Naive thymus-derived CD8-positive, alpha-beta T cell (primary cell): ENCODE data around the gene ADGRG3. TPM values are rescaled to one million over a fixed set of nuclear protein-coding genes. Genes with fewer than 3 reads are reported as not detected.

Source experiments
- ATAC-seq, 2 donors: fragments of 150-1000 bp; cut with Tn5 transposase in 1 of 2; sonication (Bioruptor Pico), chemical (Tn5 transposase) in 1 of 2; 1 replicate in 1 of 2; 2 replicates in 1 of 2; pipeline ENCODE4 v1.10.0; 2021; ENCODE audit warnings: mild to moderate bottlenecking in 2 of 2, moderate library complexity in 2 of 2
- POLR2A ChIA-PET: fragments of 350-600 bp; sonication (Branson Sonifier 250); formaldehyde crosslinking; loops from one replicate; lab custom pipeline; 2021; ENCODE audit warnings: antibody characterized with exemption; lab: Charles Lee
- DNase-seq, 10 donors: peaks; one replicate each; pipeline versions ENCODE4 v3.0.0 to v3.0.0-alpha.2; 2020 to 2022
- H3K27ac Mint-ChIP-seq, 10 donors: one replicate each; pipeline ENCODE4 v1.8.0; 2020 to 2022; ENCODE audit warnings: mild to moderate bottlenecking in 10 of 10, mixed read lengths in 10 of 10, moderate library complexity in 4 of 10, inconsistent platforms in 1 of 10
- H3K27me3 Mint-ChIP-seq, 5 donors: one replicate each; pipeline ENCODE4 v1.8.0; 2021 to 2022; ENCODE audit warnings: mixed read lengths in 5 of 5
- H3K36me3 Mint-ChIP-seq, 3 donors: one replicate each; pipeline ENCODE4 v1.8.0; 2020 to 2022; ENCODE audit warnings: mixed read lengths in 3 of 3, mild to moderate bottlenecking in 2 of 3, inconsistent platforms in 1 of 3
- H3K4me1 Mint-ChIP-seq, 4 donors: one replicate each; pipeline ENCODE4 v1.8.0; 2021 to 2022; ENCODE audit warnings: mixed read lengths in 4 of 4
- H3K4me3 Mint-ChIP-seq, 10 donors: one replicate each; pipeline ENCODE4 v1.8.0; 2020 to 2022; ENCODE audit warnings: mild to moderate bottlenecking in 10 of 10, mixed read lengths in 10 of 10, moderate library complexity in 6 of 10, inconsistent platforms in 1 of 10
- H3K9me3 Mint-ChIP-seq, 9 donors: one replicate each; pipeline ENCODE4 v1.8.0; 2020 to 2022; ENCODE audit warnings: mixed read lengths in 9 of 9, mild to moderate bottlenecking in 3 of 9, inconsistent platforms in 1 of 9, moderate library complexity in 1 of 9
- polyA plus RNA-seq, 3 donors: library from polyadenylated mRNA; unstranded; fragments of 300-500 nt; fragmentation: Illumina TruSeq; gene quantifications; one replicate each; pipeline ENCODE4 v1.2.3, GENCODE V29; 2021
- total RNA-seq, 8 experiments: library from RNA in 2 of 8; stranded (reverse) in 2 of 8; gene quantifications; one replicate each; pipeline ENCODE4 v1.2.3 and lab custom pipeline; 2021 to 2026

ADGRG3 gene
- total and polyA plus RNA-seq, 5 experiments from 2014 or later: not detected

DNA sequence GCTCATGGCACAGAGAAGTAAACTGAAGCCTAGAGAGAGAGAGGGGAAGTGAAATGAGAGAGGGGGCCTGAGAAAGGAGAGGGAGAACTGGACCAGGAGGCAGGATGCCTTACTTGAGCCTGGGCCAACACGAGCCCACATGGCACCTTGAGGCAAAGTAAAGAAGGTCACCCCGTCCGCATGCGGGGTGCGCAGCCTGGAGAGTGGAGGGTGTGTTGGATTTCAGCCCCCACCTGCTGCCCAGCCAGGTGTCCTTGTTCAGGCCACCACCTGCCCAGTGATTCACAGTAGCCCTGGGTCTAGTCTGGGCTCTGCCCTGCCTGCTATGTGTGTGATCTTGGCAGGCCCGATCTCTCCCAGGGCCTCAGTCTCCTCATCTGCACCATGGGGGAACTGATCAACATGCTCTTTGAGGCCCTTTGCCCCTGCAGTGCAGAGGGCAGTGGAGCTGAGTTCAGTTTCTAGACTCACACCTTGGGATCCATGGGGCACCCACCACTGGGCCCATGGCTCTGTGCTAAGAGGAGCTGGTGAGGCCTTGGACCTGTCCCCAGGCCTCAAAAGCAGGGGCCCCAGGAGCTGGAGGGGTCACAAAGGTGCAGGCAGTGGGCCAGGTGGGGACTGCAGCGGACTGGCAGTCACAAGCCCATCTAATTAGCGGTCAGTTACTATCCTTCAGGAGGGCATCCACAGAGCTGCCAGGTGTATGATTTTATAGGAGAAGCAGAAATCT lies 16.7 kb downstream of the ADGRG3 start:
- DNase-seq (no peak), ATAC-seq (no peak)
- POLR2A ChIA-PET: no interaction called here
- no peaks in the 10 kb centered on the region for H3K27me3 Mint-ChIP-seq
- H3K9me3 Mint-ChIP-seq: no peaks in the 10 kb centered on the region
- H3K4me3 Mint-ChIP-seq: no peak overlapping the region
- peak overlapping the region in 2 of 10 donors; percentile 12 to 78 for H3K27ac Mint-ChIP-seq
- H3K36me3 Mint-ChIP-seq: no peaks in the 10 kb centered on the region
- peaks cover 8 to 18% (median 13%) of the 10 kb centered on the region in 4 donors for H3K4me1 Mint-ChIP-seq

DNA sequence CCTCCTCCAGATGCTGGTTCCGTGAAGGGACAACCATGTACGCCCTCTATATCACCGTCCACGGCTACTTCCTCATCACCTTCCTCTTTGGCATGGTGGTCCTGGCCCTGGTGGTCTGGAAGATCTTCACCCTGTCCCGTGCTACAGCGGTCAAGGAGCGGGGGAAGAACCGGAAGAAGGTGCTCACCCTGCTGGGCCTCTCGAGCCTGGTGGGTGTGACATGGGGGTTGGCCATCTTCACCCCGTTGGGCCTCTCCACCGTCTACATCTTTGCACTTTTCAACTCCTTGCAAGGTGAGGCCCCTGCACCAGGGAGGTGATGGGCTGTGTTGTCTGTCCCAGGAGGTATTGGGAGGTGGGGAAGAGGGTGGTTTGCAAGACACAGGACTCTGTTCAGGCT lies 17.5 kb downstream of the ADGRG3 start:
- no peaks in the 10 kb centered on the region for H3K27me3 Mint-ChIP-seq
- peak in 1 of 10 donors; percentile 22 for DNase-seq
- H3K36me3 Mint-ChIP-seq: no peaks in the 10 kb centered on the region
- no peaks in the 10 kb centered on the region for H3K9me3 Mint-ChIP-seq
- H3K4me3 Mint-ChIP-seq: no peak overlapping the region
- H3K27ac Mint-ChIP-seq: peak overlapping the region in 2 of 10 donors; percentile 17 to 56
- POLR2A ChIA-PET: no interaction called here
- no peak for ATAC-seq
- H3K4me1 Mint-ChIP-seq: peaks cover 10 to 25% (median 20%) of the 10 kb centered on the region in 4 donors

- Mint-ChIP-seq H3K36me3 (no peaks in the 10 kb centered on the region), H3K4me3 (no peak overlapping the region), H3K27me3 (no peaks in the 10 kb centered on the region), H3K27ac (peak overlapping the region in 4 of 10 donors; percentile 6 to 66 (median 52)), H3K9me3 (no peaks in the 10 kb centered on the region), H3K4me1 (peaks cover 10 to 29% (median 24%) of the 10 kb centered on the region in 4 donors)
- POLR2A ChIA-PET: interaction anchor here (1.0 kb wide), 1 partner anchor 85 kb away, joined by 3 read pairs; no protein-coding TSS in a partner anchor
- no peak for ATAC-seq
- no peak for DNase-seq
Observed at GRCh38 chr16:57686577-57686976, 18.5 kb downstream of the ADGRG3 start.

DNA sequence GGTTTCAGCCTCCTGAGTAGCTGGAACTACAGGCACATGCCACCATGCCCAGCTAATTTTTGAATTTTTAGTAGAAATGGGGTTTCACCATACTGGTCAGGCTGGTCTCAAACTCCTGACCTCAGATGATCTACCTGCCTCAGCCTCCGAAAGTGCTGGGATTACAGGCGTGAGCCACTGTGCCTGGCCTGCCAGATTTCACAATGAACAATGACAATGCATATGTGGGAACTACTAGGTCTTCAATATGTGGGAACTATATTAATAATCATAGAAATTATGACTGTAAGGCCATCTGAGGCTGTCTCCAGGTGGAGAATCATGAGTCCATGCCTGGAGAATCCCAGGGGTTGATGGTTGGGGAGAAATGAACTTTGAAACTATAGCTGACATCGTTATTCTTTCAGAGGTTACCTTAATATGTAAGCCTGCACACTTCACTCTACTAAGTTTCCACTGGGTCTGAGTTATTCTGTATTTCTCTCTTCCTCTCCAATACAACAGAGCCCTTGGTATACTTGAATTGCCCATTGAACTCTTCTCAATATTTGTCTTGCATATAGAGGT lies 19.3 kb downstream of the ADGRG3 start:
- H3K27me3 Mint-ChIP-seq: no peaks in the 10 kb centered on the region

DNA sequence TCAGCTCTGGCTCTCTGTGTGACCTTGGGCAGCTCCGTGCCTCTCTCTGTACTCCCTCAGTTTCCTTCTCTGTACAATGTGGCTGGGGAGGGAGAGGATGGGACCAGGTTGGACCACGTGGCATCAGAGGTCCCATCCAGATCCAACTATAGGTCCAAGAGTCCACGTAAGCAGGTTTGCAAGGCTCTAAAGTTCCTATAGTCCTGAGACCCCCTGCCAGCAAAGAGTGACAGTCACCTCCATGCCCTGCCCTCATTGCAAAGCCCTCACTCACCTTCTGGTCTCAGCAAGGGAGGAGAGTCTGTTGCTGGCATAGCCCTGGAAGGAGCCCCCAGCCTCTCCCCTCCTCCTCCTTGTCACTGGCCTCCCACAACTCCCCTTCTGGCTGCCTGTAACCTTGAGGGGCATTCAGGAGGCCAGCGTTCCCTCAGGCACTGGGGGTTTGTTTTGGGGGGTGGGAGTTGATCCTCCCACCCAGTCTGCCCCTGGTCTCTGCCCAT lies 20.4 kb downstream of the ADGRG3 start:
- Mint-ChIP-seq H3K4me1 (peaks cover 14 to 29% (median 24%) of the 10 kb centered on the region in 4 donors), H3K4me3 (peak overlapping the region in 1 of 10 donors; percentile 77), H3K36me3 (no peaks in the 10 kb centered on the region), H3K9me3 (no peaks in the 10 kb centered on the region), H3K27me3 (no peaks in the 10 kb centered on the region), H3K27ac (peak overlapping the region; percentile 82 to 98 (median 96))
- DNase-seq (no peak), ATAC-seq (no peak)
- POLR2A ChIA-PET: interaction anchor here (1.7 to 2.0 kb wide), 2 partner anchors 47 to 311 kb away, joined by 4 to 17 read pairs; partner anchors contain the start of genes KATNB1 and ZNF319

More for the DNA sequence above, 19.3 kb downstream of the ADGRG3 start:
- Mint-ChIP-seq H3K4me1 (peaks cover 14 to 29% (median 24%) of the 10 kb centered on the region in 4 donors), H3K9me3 (no peaks in the 10 kb centered on the region), H3K27ac (peak overlapping the region; percentile 46 to 98 (median 92)), H3K36me3 (no peaks in the 10 kb centered on the region), H3K4me3 (no peak overlapping the region)
- ATAC-seq (no peak), DNase-seq (no peak)
- POLR2A ChIA-PET: interaction anchor here (1.0 kb wide), 1 partner anchor 86 kb away, joined by 3 read pairs; no protein-coding TSS in a partner anchor

GRCh38 chr16:57688987-57689761 lies 21.1 kb downstream of the ADGRG3 start:
- Mint-ChIP-seq H3K27ac (peak overlapping the region; percentile 89 to 98 (median 96)), H3K4me1 (peaks cover 14 to 29% (median 26%) of the 10 kb centered on the region in 4 donors), H3K27me3 (no peaks in the 10 kb centered on the region), H3K36me3 (no peaks in the 10 kb centered on the region), H3K4me3 (peak overlapping the region; percentile 50 to 83 (median 73)), H3K9me3 (no peaks in the 10 kb centered on the region)
- POLR2A ChIA-PET: interaction anchor here (1.7 to 2.0 kb wide), 3 partner anchors 47 to 311 kb away, joined by 3 to 17 read pairs (median 4); partner anchors contain the start of genes KATNB1 and ZNF319
- peak; percentile 1 to 8 for ATAC-seq
- no peak for DNase-seq

DNA sequence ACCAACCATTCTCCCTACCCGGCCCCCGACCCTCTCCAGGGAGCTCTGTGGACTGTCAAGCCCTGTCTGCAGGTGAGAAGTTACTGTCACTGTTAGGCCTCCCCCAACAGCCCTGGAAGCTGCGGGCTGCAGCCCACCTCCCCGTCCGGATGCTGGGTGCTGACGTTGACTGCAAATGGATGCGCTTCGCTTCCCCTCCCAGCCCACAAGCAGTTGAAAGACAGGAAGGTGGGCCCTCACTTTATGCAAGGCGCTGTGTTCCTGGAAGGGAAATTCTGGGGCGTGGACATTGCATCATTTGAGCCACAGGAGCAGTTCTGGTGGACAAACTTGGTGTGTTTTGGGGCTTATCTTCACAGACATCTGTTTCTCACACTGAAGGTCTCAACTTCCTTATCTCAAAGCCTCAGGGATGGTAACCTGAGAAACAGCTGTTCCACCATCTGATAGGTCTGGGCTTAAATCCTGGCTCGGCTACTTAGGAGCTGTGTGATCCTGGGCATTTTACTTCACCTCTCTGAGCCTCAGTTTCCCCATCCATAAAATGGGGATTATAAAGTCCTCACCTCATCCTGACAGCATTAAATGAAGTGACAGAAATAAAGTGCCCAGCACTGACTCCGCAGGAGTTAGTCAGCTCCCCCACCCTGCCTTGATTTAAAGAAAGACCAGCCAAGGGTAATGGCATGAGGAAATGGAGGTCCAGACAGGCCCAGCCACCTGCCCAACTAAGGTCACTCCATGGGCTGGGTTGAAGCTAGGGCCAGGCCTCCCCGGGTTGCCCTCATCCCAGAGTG lies 21.9 kb downstream of the ADGRG3 start:
- H3K36me3 Mint-ChIP-seq: no peaks in the 10 kb centered on the region
- DNase-seq (peak; percentile 37 to 82 (median 70)), ATAC-seq (peak; percentile 95 to 96)
- H3K4me3 Mint-ChIP-seq: peak overlapping the region; percentile 50 to 83 (median 73)
- POLR2A ChIA-PET: interaction anchor here (0.5 to 2.0 kb wide), 6 partner anchors 46 to 310 kb away, joined by 3 to 17 read pairs (median 4); partner anchors contain the start of genes KATNB1 and ZNF319
- H3K9me3 Mint-ChIP-seq: no peaks in the 10 kb centered on the region
- H3K27ac Mint-ChIP-seq: peak overlapping the region; percentile 89 to 98 (median 96)
- H3K4me1 Mint-ChIP-seq: peaks cover 18 to 35% (median 32%) of the 10 kb centered on the region in 4 donors
- H3K27me3 Mint-ChIP-seq: peaks cover 0 to 1% (median 0%) of the 10 kb centered on the region in 5 donors

GRCh38 chr16:57690782-57691471 lies 22.8 kb downstream of the ADGRG3 start:
- peak overlapping the region in 2 of 10 donors; percentile 6 to 48 for H3K4me3 Mint-ChIP-seq
- ATAC-seq (no peak), DNase-seq (no peak)
- no peaks in the 10 kb centered on the region for H3K9me3 Mint-ChIP-seq
- H3K27me3 Mint-ChIP-seq: peaks cover 0 to 1% (median 0%) of the 10 kb centered on the region in 5 donors
- peaks cover 21 to 40% (median 38%) of the 10 kb centered on the region in 4 donors for H3K4me1 Mint-ChIP-seq
- H3K27ac Mint-ChIP-seq: peak overlapping the region in 8 of 10 donors; percentile 48 to 97 (median 92)
- no peaks in the 10 kb centered on the region for H3K36me3 Mint-ChIP-seq
- POLR2A ChIA-PET: interaction anchor here (0.7 to 2.0 kb wide), 5 partner anchors 37 to 307 kb away, joined by 3 to 17 read pairs (median 3); partner anchors contain the start of gene KATNB1

DNA sequence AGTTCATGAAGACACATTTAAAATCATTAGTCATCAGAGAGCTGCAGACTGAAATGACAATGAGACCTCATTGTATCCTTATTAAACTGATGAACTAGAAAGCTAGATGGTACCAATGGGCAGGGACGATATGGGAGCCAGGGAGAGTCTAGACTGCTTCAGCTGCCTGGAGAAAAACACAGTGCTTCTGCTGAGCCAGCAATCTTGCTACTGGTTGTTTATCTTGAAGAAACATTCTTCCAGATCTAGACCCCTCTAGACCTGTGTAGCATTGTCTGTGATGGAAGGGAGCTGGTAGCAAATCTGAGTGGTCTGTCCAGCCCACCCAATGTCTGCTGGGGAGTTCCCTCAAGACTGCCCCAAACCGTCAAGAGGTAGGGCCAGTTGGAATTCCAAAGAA lies 24.5 kb downstream of the ADGRG3 start:
- H3K36me3 Mint-ChIP-seq: no peaks in the 10 kb centered on the region
- H3K27ac Mint-ChIP-seq: peak overlapping the region in 3 of 10 donors; percentile 25 to 50 (median 41)
- POLR2A ChIA-PET: no interaction called here
- H3K27me3 Mint-ChIP-seq: peaks cover 0 to 1% (median 0%) of the 10 kb centered on the region in 5 donors
- peaks cover 21 to 40% (median 38%) of the 10 kb centered on the region in 4 donors for H3K4me1 Mint-ChIP-seq
- no peak for ATAC-seq
- H3K4me3 Mint-ChIP-seq: no peak overlapping the region
- DNase-seq: no peak
- H3K9me3 Mint-ChIP-seq: no peaks in the 10 kb centered on the region

DNA sequence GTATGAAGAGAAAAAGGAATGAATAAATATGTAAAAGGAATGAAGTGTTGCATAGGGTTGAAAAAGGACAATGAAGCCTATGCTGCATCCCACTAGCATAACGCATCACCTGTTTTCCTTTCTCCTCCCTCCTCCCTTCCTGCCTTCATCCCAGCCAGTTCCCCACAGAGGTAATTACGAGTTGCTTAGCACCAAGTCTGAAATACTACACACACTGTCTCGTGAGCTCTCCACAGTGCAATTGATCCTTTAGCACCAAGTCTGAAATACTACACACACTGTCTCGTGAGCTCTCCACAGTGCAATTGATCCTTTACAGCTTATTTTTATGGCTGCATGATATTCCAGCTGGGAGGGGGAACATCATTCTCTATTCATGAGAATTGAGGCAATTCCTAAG lies 25.4 kb downstream of the ADGRG3 start:
- Mint-ChIP-seq H3K4me3 (no peak overlapping the region), H3K27ac (peak overlapping the region in 2 of 10 donors; percentile 17 to 60)
- POLR2A ChIA-PET: no interaction called here

GRCh38 chr16:57694231-57694724 lies 26.2 kb downstream of the ADGRG3 start:
- DNase-seq (no peak), ATAC-seq (no peak)
- POLR2A ChIA-PET: no interaction called here
- Mint-ChIP-seq H3K4me3 (peak overlapping the region in 4 of 10 donors; percentile 28 to 80 (median 51)), H3K36me3 (no peaks in the 10 kb centered on the region), H3K9me3 (no peaks in the 10 kb centered on the region), H3K27ac (peak overlapping the region in 2 of 10 donors; percentile 48 to 64), H3K27me3 (peaks cover 0 to 1% (median 0%) of the 10 kb centered on the region in 5 donors), H3K4me1 (peaks cover 18 to 34% (median 27%) of the 10 kb centered on the region in 4 donors)

More for the DNA sequence above, 25.4 kb downstream of the ADGRG3 start:
- ATAC-seq (no peak), DNase-seq (no peak)
- Mint-ChIP-seq H3K27me3 (peaks cover 0 to 1% (median 0%) of the 10 kb centered on the region in 5 donors), H3K9me3 (no peaks in the 10 kb centered on the region), H3K36me3 (no peaks in the 10 kb centered on the region), H3K4me1 (peaks cover 21 to 37% (median 32%) of the 10 kb centered on the region in 4 donors)
